ENCODE measurements around the gene LAMA1.
A peak's percentile ranks its signal among the peaks of the same experiment; 100 is the strongest.

LAMA1 gene

DNA sequence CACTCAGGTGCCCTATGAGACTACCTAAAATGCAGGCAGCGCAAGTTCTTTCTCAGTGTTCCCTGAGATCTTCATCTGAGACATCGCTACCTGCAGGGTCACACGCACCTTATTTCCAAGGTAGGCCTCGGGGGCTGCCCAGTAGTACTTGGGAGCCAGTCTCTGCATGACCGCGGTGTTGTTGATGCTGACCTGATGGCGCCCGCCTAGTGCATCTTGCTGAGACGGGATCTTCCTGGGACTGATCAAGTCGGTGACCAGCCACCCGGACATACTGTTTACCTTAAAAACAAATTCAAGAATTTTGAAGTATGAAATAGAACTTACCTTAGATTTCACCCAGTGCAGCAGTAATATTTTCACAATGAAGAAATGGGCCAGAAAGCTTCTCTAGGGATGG, 80.1 kb downstream of the LAMA1 start:
- Histone ChIP-seq H3K27ac (no peak overlapping the region), H3K9me3 (ENCODE audit: control insufficient read depth, low read length) (no peaks in the 10 kb centered on the region), H3K4me1 (no peaks in the 10 kb centered on the region), H3K79me2 (no peaks in the 10 kb centered on the region), H3K36me3 (ENCODE audit: control insufficient read depth, insufficient read depth, low read length) (no peaks in the 10 kb centered on the region), H3K9ac (no peak overlapping the region), H3K4me2 (ENCODE audit: low read length) (no peak overlapping the region), H2AFZ (no peak overlapping the region), H3K27me3 (ENCODE audit: control insufficient read depth, insufficient read depth, low read length) (no peaks in the 10 kb centered on the region), H3K4me3 (ENCODE audit: low read depth, low read length) (no peak overlapping the region)
- TF ChIP-seq, protein P1, sequence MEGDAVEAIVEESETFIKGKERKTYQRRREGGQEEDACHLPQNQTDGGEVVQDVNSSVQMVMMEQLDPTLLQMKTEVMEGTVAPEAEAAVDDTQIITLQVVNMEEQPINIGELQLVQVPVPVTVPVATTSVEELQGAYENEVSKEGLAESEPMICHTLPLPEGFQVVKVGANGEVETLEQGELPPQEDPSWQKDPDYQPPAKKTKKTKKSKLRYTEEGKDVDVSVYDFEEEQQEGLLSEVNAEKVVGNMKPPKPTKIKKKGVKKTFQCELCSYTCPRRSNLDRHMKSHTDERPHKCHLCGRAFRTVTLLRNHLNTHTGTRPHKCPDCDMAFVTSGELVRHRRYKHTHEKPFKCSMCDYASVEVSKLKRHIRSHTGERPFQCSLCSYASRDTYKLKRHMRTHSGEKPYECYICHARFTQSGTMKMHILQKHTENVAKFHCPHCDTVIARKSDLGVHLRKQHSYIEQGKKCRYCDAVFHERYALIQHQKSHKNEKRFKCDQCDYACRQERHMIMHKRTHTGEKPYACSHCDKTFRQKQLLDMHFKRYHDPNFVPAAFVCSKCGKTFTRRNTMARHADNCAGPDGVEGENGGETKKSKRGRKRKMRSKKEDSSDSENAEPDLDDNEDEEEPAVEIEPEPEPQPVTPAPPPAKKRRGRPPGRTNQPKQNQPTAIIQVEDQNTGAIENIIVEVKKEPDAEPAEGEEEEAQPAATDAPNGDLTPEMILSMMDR (IDR thresholded peaks at IDR 0.05) = no peak

DNA sequence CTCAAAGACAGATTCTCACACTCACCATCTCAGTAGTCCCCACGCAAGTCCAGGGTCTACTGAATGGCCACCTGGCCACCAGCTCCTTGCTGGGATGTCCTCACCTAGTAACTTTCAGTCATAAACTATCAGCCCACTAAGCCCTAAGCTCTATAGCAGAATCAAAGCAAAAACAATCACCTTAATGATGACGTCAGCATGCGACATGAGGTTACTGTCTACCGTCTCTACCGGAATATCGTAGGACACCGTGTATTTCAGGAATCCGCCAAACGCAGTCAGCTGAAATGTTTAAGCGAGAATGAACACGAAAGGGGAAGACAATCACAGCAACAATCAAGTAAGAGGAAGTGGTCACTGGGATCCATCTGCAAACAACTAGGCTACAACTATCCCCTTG, 81.8 kb downstream of the LAMA1 start:
- no peaks in the 10 kb centered on the region for H3K36me3 ChIP-seq (ENCODE audit: control insufficient read depth, insufficient read depth, low read length)
- no peaks in the 10 kb centered on the region for H3K9me3 ChIP-seq (ENCODE audit: control insufficient read depth, low read length)
- no peak overlapping the region for H3K4me3 ChIP-seq (ENCODE audit: low read depth, low read length)
- no peak overlapping the region for H3K4me2 ChIP-seq (ENCODE audit: low read length)
- no peaks in the 10 kb centered on the region for H3K27me3 ChIP-seq (ENCODE audit: control insufficient read depth, insufficient read depth, low read length)
- TF ChIP-seq, protein P1 (IDR thresholded peaks at IDR 0.05) = no peak
- H3K9ac ChIP-seq = no peak overlapping the region
- no peaks in the 10 kb centered on the region for H3K79me2 ChIP-seq
- no peak overlapping the region for H3K27ac ChIP-seq
- H2AFZ ChIP-seq = no peak overlapping the region
- H3K4me1 ChIP-seq = no peaks in the 10 kb centered on the region

DNA sequence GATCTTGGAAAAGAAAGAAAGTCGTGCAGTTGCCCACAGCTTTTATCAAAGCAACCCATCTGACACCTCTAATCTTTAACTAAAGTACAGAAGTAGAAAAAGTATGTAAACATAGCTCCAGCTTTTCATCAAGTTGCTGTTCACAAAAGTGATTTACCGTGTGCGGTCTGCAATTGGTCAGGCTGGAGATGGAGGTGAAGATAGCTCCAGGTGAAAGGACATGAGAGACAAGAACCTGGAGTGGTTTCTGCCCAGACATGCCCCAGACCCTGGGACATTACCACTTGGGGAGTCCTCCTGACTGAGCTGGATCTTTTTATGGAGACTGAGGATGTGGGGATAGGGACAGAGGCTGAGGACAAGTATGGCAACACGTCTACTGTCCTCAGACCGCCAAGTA, 82.7 kb downstream of the LAMA1 start:
- H3K4me3 ChIP-seq (ENCODE audit: low read depth, low read length) = no peak overlapping the region
- H3K4me2 ChIP-seq (ENCODE audit: low read length) = peak overlapping the region; percentile 50
- TF ChIP-seq, protein P1 (IDR thresholded peaks at IDR 0.05) = no peak
- no peaks in the 10 kb centered on the region for H3K9me3 ChIP-seq (ENCODE audit: control insufficient read depth, low read length)
- no peaks in the 10 kb centered on the region for H3K79me2 ChIP-seq
- H3K27me3 ChIP-seq (ENCODE audit: control insufficient read depth, insufficient read depth, low read length) = no peaks in the 10 kb centered on the region
- H3K4me1 ChIP-seq = no peaks in the 10 kb centered on the region
- peak overlapping the region; percentile 45 for H2AFZ ChIP-seq
- no peak overlapping the region for H3K27ac ChIP-seq
- H3K9ac ChIP-seq = no peak overlapping the region
- H3K36me3 ChIP-seq (ENCODE audit: control insufficient read depth, insufficient read depth, low read length) = no peaks in the 10 kb centered on the region

DNA sequence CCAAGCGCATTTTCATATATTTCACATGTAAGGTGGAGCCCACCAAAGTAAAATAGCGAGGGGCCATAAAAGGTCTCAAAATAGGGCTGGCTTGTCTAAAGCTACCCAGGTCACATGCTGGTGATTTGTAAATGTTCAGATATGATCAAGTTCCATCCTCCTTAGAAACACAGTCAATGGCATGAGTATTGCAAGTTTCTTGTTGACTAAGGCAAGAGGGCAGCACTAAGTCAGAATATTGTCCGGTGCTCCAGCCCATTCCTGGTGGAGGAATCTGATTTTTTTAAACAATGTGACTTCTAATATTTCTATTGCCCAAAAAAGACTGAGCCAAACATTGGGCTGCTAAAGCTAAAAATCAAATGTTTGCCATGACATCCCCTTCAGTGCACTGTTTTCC, 85.1 kb downstream of the LAMA1 start:
- Histone ChIP-seq H3K4me3 (ENCODE audit: low read depth, low read length) (no peak overlapping the region), H3K4me2 (ENCODE audit: low read length) (no peak overlapping the region)

DNA sequence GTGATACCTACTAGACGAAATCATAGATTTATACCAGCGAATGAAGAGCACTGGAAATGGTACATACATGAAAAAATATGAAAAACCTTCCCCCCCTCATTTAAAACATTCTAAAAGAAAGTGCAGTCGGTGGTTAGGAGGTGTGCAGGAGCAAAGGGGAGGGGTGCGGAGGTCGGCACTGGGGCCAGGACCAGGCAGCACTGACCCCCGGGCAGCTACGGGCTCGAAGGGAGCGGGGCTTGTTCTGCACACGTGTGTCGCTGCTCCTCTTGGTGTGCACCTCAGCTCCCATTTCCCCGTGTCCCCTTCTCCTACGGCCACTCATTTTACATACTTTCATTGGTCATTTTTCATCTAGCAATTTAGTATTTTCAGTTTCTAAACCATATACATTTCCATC, 89.0 kb downstream of the LAMA1 start:
- H3K4me2 ChIP-seq (ENCODE audit: low read length) = no peak overlapping the region
- H3K79me2 ChIP-seq = no peaks in the 10 kb centered on the region
- no peak overlapping the region for H3K4me3 ChIP-seq (ENCODE audit: low read depth, low read length)
- no peak overlapping the region for H3K27ac ChIP-seq
- no peak overlapping the region for H3K9ac ChIP-seq
- no peaks in the 10 kb centered on the region for H3K36me3 ChIP-seq (ENCODE audit: control insufficient read depth, insufficient read depth, low read length)
- no peak overlapping the region for H2AFZ ChIP-seq
- H3K9me3 ChIP-seq (ENCODE audit: control insufficient read depth, low read length) = no peaks in the 10 kb centered on the region
- no peaks in the 10 kb centered on the region for H3K4me1 ChIP-seq
- H3K27me3 ChIP-seq (ENCODE audit: control insufficient read depth, insufficient read depth, low read length) = no peaks in the 10 kb centered on the region
- TF ChIP-seq, protein P1 (IDR thresholded peaks at IDR 0.05) = no peak

More for the DNA sequence above, 85.1 kb downstream of the LAMA1 start:
- H3K36me3 ChIP-seq (ENCODE audit: control insufficient read depth, insufficient read depth, low read length) = no peaks in the 10 kb centered on the region
- H3K79me2 ChIP-seq = no peaks in the 10 kb centered on the region
- H3K27me3 ChIP-seq (ENCODE audit: control insufficient read depth, insufficient read depth, low read length) = no peaks in the 10 kb centered on the region
- H3K27ac ChIP-seq = no peak overlapping the region
- no peak overlapping the region for H2AFZ ChIP-seq
- H3K9ac ChIP-seq = no peak overlapping the region
- TF ChIP-seq, protein P1 (IDR thresholded peaks at IDR 0.05) = no peak
- H3K9me3 ChIP-seq (ENCODE audit: control insufficient read depth, low read length) = no peaks in the 10 kb centered on the region
- H3K4me1 ChIP-seq = no peaks in the 10 kb centered on the region
